NCI-H2029 treated with DMSO at 0.1 percent for 48 hours (cell line): ENCODE measurements around the gene KIRREL3.
"Not testable (repeated sequence)": the region's sequence is repeated elsewhere in the genome, so short reads cannot be mapped to it uniquely, and the experiment has no call there.

ENCODE experiments used
- DNase-seq: peaks from one replicate; lab custom pipeline; 2025; lab: John Stamatoyannopoulos, UW

The KIRREL3 gene

DNA sequence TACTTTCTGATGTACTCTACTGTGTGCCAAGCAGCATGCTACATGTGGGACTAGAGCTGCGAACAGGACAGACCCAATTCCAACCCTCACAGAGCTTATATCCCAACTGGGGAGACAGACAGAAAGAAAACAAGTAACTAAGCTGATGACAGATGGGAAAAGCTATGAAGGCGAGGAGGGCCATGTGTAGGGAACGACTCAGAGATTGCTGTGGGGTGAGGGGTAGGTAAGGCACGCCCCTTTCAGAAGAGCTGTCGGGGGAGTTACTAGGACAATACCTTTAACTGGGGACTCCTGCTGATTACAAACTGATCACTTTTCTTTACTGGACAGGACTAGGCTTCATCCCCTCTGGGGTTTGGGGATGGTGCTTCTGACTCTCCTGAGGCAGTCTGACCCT lies 596.2 kb downstream of the KIRREL3 start:
- no peak for DNase-seq

DNA sequence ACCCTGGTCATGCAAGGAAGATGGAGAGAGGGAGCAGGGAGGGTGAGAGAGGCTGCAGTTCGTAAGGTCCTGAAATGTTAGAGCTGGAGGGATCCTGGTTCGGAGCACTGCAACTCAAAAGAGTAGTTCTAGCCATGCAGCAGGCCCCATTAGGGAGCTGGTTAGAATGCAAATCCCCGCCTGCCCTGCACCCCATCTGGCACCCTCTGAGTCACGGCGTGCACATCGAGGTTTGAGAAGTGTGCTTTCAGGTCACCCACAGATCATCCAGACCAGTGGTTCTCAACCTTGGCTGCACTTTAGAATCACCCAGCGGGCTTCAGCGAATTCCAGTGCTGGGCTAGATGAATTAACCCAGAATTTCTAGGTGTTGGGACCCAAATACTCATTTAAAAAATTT lies 596.9 kb downstream of the KIRREL3 start:
- DNase-seq = no peak

DNA sequence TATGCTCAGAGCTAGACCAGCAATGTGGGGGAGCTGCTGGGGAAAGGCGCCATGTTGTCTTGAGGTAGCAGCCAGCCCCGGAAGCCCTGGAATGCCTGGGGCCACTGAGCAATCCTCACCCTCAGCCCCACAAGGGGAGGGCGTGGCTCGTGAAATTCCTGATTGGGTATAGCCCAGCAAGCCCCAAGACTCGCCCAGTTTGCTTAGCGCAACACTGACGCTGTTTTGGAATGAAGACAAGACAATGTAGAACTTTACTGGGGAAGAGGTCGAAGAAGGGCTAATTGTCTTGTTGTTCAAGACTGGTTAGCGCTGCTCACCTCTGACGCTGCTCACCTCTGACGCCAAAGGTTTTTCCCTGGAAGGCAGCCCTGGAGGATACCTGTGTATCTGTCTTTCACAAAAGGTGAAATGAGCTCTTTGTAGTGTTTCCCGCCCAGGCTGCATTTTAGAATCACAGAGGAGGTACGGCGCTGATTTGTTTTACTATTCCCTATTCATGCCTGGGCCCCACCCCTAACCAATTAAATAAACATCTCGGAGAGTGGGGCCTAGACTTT lies 597.5 kb downstream of the KIRREL3 start:
- no peak for DNase-seq

DNA sequence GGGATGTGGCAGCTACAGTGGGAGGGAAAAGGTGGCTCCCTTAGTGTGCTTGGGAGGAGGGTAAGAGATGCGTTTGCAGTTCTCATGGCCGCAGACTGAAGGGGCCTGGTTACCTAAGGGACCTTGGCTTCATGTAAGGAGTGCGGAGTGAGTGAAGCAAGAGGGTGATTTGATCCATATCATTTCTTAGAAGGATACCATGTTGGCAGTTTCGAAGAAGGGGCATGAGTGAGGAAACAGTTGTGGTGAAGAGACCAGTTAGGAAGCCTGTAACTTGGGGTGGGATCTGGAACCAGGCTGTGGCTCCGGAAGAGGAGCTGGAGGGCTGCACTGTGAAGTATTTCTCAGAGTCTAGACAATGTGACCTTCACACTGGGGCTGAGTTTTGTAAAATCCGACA lies 600.1 kb downstream of the KIRREL3 start:
- DNase-seq = no peak

DNA sequence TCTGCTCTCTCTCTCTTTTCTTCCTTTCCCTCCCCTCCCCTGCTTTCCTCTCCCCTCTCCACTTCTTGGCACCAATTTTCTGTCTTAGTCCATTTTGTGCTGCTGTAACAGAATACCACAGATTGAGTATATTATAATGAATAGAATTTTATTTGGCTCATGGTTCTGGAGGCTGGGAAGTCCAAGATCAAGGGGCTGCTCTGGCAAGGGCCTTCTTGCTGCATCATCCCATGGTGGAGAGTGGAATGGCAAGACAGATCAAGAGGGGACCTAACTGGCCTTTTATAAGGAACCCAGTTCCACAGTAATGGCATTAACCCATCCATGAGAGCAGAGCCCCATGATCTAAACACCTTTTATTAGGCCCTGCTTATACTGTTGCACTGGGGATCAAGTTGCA lies 600.6 kb downstream of the KIRREL3 start:
- no peak for DNase-seq

DNA sequence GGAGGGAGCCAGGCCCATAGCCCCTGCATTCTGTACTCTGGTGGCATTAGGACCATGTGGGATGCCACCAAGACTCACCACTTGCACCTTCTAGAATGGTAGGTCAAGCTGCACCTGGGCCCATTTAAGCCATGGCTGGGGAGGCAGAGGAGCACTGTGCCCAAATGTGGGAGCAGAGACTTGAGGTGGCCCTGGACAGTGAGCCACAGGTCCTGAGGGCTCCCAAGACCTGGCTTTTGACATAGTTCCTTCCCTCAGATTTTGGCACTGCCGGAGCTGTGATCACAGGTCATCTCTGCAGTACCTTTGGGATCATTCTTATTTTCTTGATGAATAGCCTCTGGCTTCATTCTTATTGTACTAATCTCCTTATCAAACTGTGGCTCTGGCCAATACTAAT lies 601.8 kb downstream of the KIRREL3 start:
- no peak for DNase-seq

DNA sequence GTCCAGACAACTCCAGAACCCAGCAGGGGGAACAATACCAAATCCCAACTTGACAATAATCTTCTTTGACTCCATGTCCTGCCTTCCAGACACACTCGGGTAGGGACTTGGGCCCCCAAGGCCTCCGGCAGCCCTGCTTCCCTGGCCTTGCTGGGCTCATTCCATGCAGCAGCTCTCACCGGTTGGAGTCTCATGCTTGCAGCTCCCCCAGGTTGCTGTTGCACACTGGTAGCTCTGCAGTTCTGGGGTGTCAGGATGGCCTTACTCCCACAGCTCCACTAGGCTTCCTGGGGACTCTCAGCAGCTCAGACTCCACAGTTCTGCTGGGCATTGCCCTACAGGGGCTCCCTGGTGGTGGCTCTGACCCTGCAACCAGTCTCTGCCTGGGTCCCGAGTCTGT lies 602.3 kb downstream of the KIRREL3 start:
- no peak for DNase-seq

DNA sequence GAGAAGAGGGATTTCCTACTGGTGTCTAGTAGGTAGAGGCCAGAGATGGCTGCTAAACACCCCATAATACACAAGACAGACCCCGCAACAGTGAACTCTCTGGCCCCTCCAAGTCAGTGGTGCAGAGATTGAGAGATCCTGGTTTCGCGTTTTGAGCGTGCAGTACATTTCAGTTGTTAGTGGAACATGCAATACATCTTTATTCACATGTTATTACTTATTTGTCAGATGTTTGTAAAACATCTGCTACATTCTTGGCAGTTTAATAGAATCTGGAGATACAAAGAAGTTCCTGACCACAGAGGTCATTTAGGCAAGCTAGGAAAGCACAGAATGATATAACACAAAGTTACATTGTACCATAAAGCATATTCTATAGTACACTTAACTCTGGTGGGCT lies 603.6 kb downstream of the KIRREL3 start:
- no peak for DNase-seq

DNA sequence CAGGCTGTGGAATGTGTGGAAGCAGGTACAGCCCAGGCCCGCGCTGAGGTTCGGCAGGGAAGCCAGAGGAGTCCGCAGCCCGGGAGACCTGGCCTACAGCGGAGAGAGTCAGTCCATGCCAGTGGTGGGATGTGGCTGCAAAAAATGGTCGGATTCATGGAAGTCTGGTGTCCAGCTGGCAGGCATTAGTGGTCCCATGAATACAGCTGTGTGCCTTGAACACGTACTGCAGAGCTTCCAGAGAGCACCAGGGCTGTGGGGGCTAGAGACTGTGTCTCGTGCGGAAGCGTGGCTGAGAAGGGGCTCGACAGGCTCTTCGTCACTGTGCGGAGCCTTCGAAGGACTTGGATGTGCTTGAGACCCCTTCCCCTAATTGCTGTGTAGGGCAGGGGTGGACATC lies 604.3 kb downstream of the KIRREL3 start:
- not testable (repeated sequence) for DNase-seq

DNA sequence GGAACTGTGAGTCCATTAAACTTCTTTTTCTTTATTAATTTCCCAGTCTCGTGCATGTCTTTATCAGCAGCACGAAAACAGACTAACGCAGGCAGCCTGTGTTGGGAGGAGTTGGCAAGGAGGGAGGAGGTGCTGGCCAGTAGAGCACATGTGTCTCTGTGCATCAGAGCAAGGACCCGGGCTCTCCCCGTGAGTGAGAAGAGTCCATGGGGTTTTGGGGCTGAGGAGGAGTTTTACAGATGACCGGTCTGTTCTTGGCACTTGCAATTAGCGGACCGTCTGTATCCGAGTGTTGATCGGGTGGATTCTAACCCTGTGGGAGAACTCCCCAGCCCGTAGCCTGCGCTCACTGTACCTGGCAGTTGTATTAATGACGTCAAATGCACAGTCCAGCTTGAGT lies 604.8 kb downstream of the KIRREL3 start:
- not testable (repeated sequence) for DNase-seq

DNA sequence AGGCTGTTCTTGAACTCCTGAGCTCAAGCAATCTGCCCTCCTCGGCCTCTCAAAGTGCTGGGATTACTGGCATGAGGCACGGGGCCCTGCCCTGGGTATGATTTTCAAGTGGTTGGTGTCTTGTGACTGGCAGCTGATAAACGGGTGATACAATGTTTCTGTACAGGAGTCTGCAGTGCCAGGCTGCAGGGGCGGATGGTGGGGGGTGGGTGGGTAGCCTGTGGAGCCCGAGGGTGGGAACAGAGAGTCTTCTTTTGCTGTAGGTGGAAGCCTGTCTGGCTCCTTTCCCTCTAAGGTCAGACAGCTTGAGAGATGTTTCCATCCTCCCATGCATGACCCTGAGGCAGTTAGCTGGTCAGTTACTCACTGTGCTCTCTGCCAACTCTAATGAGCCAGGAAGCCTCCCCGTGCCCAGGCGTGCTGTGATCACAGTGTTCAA lies 605.9 kb downstream of the KIRREL3 start:
- not testable (repeated sequence) for DNase-seq

DNA sequence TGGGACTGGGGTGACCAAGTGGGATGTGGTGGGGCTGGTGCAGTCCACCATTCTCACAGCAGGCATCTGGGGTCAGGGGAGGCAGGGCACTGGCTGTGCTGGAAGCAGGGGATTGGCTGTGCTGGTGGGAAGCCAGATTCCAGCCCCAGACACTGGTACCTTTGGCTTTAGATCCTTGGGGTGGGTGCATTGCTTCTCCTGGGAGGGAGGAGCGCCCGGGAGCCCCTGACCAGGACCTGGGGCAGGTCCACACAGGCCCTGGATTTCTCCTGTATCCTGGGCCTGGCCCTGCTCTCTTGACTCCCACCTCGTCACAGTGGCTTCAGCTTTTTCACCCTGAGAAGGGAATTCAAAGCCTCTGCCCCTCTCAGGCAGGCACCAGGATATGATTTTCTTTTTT lies 606.5 kb downstream of the KIRREL3 start:
- no peak for DNase-seq

DNA sequence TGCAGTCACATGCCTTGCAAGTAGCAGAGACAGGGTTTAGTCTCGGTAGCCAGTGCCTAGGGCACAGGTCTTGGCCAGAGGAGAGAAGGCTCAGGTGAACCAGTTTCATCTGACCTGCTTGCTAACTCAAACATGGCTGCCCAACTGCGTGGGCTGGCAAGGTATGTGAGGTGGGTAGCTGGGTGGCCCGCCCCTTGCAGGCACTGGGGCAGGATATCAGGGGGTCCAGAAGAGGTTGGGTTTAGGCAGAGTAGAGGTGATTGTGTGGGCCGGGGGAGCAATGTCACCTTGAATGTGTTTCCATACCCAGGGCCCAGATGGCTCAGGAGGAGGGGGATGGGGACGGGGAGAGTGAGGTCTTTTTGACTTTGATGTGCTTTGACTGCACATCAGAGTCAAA lies 607.4 kb downstream of the KIRREL3 start:
- no peak for DNase-seq

DNA sequence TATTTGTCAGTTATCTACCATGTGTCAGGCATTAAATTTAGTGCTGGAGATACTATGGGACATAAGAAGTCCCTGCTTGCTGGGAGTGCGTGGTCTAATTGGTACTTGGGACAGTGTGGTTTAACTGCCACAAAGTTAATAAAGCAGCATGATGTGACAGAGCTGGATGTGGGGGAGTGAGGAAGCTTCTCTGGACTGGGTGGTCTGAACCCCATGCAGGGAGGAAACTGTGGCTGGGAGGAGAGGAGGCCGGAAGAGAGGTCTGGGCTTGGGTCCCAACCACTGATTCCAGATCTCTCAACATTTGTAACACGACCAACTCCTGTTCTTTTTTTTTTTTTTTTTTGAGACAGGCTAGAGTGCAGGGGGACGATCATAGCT lies 607.9 kb downstream of the KIRREL3 start:
- DNase-seq = no peak

DNA sequence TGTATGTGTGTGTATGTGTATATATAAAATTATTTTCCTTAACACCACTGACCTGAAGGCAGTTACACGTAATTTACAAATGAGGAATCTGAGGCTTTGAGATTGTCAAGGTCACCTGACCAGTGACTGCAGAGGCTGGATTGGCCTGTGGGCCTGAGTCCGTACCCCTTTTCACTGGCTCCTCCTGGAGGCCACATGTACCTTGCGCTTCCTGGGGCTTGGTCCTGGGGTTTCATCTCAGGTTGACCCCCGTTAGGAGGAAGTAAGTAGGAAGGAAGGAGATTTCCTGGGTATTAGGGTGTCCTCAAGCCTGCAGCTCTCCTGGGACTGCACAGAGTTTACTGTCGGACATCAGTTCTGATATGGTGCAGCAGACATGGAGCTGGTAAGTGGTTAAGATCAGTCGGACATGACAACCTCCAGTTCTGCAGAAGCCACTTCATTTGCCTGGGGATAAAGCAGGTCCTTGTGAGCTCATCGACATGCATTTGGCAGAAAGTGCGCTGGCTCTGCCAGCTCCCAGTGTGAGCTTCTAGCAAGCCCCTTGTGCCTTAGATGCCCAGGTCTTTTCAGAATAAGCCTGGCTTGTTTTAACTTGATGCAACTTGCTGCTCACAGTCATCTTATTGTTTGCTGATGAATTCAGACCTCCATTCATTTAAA lies 608.5 kb downstream of the KIRREL3 start:
- DNase-seq = no peak

DNA sequence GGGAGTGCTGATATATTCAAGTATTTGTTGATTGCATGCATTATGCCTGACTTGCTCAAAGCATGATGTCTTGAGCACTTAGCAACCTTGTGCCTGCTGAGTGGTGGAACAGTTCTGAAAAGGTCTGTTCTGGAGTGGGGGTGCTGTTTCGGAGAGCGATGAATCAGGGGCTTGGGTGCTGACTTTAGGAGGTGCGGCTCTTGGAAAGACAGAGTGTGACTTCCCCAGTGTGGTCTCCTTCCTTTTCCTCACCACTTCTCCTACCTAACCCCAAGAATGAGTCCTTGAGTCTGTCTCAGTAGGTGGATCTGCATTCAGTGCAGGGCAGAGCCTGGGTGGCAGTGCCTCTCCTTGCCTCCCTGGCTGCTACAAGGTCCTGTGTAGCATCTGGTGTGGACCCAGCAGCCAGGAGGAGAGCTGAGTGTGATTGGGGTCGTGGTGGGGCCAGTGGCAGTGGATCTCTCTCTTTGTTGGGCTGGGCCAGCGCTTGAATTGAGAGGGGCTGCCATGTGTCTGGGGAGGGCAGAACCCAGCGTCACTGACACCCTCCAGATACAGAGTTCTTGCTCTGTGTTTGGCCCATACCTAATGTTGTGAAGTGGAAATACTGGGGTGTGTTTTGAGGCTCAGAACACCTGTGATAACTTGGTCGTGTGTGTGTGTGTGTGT lies 609.1 kb downstream of the KIRREL3 start:
- DNase-seq = no peak

DNA sequence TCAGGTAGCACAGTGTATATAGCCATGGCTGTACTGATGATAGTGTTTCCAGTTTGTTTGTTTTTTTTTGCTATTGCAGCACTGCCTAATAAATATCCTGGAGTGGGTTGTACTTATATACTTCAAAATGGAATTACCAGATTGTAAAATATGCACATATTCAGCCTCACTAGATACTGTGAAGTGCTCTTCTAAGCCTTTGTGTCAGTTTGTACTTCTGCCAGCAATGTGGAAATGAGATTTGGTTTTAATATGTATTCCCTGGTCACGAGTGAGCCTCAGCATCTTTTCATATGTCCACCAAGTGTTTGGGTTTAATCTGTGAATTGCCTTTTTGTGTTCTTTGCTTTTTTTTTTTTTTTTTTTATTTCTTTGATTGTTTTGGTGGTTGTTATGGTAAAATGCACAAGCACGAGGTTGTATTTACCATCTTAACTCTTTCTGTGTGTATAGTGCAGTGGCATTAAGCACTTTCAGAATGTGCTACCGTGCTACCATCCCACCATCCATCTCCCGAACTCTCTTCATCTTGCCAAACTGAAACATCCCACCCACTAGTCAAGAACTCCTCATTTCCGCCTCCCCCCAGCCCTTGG lies 610.2 kb downstream of the KIRREL3 start:
- DNase-seq = peak; percentile 26

DNA sequence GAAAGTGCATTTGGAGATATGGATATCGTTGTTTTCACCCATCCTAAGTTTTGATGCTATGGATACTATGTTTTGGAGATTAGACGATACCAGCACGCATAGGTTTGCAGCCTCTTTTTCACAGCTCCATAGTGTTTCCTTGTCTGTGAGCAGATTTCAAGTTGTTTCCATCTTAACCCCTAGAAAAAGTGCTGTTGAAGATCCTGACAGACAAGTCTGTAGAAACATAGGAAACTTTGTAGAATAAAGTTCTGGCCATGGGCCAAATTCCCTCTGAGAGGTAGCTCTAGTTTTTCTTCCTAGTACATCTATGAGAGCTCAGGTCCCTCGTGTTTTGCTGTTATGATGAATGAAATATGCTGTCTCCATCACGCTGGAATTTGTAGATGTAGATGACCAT lies 612.7 kb downstream of the KIRREL3 start:
- no peak for DNase-seq

DNA sequence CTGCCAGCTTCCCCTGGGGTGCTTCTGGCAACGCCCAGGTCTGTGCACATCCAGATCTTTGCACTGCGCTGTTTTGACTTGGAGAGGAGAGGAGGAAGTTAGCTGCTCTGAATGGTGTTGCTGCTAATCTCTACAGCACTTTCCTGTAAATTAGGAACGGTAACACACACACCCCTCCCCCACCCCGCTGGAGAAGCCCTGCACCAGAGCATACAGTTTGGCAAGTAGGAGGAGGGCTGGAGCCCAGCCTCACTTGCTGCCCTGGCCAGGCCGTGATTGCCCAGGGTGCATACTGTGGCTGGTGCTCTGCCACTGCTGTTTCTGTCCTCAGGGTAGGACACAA lies 613.9 kb downstream of the KIRREL3 start:
- DNase-seq = peak; percentile 55

DNA sequence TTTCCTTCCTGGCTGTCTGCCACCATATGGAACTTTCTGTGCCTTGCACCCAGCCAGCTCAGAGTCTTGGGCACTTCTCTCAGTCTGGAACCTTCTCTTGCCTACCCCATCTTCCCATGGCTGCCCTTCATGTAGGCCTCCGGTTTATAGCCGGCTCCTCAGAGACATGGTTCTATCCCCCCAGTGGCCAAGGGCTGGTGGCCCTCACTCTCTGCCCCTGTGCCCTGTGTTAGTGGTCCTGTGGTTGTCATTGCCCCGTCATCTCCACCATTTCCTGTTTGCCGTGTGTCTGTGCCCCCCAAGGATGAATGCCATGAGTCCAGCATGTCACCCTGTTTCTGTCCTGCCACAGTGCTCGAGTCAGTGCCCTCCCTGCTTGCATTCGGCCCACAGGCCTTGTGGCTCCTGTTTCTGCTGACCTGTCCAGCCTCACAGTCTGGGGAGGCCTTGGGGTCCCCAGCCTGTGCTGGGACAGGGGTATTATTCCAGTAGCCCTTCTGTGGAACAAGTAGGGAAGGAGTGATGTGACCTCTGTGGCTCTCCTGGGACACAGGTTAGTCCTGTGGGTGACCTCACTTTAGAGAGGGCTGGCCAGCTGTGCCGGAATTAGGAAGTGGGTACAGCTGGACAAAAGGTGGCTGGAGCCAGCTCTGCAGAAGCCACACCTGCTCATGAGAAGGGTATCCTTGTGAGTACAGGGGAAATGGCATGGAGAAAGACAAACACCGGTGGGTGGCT lies 614.4 kb downstream of the KIRREL3 start:
- DNase-seq = no peak

DNA sequence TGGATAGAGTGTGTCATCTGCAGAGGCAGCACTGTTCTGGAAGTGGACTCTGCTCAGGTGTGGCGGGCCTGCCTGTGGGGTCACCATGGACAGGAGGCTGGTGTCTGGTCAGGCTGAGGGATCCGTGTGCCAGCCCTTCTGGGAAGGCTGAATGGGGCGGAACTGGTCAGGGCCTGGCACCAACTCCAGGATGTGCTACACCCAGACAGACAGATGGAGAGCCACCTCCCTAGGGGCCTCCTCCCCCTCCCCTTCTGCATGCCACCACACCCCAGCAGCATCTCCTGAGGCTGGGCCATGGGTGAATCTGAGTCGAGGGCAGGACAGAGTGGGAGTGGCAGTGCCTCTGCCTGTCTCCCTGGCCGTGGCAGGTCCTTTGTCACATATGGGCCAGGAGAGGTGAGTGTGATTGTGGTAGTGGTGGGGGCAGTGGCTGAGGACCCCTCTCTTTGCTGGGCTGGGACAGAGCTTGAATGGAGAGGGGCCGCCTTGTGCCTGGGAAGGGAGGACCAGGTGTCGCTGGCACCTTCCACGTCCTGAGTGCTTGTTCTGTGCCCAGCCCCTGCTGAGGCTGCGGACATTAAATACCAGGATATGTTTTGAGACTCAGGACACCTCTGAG lies 616.0 kb downstream of the KIRREL3 start:
- no peak for DNase-seq
